Natural killer cell (primary cell): ENCODE measurements around the gene DHCR24. TPM values are rescaled to one million over a fixed set of nuclear protein-coding genes. Genes with fewer than 3 reads are reported as not detected.

Experiments
- ATAC-seq, 3 donors: fragments of 150-1000 bp in 2 of 3; fragments of 200-7000 bp in 1 of 3; cut with Tn5 transposase; 1 replicate in 1 of 3; 2 replicates in 2 of 3; pipeline ENCODE4 v1.10.0; 2021; ENCODE audit warnings: mild to moderate bottlenecking in 2 of 3, moderate library complexity in 2 of 3
- DNase-seq, 2 donors: peaks; one replicate each; pipeline versions ENCODE4 v3.0.0 to v3.0.0-alpha.2; 2013 to 2021; ENCODE audit warnings: mixed read lengths in 1 of 2
- H3K27ac ChIP-seq: one replicate; pipeline ENCODE4 v1.5.1; 2013; ENCODE audit warnings: mild to moderate bottlenecking, low read length
- H3K27me3 ChIP-seq: one replicate; pipeline ENCODE4 v1.6.1; 2013; ENCODE audit warnings: low read length; ENCODE audit not compliant: control insufficient read depth, insufficient read depth
- H3K36me3 ChIP-seq: one replicate; pipeline ENCODE4 v1.6.1; 2013; ENCODE audit warnings: low read length; ENCODE audit not compliant: control insufficient read depth, insufficient read depth
- H3K4me1 ChIP-seq: one replicate; pipeline ENCODE4 v1.6.1; 2013; ENCODE audit warnings: low read length; ENCODE audit not compliant: control insufficient read depth, insufficient read depth
- H3K4me3 ChIP-seq: one replicate; pipeline ENCODE4 v1.5.1; 2013; ENCODE audit warnings: low read length
- H3K9me3 ChIP-seq: one replicate; pipeline ENCODE4 v1.6.1; 2013; ENCODE audit warnings: low read length; ENCODE audit not compliant: control insufficient read depth, insufficient read depth
- H3K27ac Mint-ChIP-seq, 2 donors: one replicate each; pipeline ENCODE4 v1.8.0; 2022; ENCODE audit warnings: mild to moderate bottlenecking in 2 of 2, mixed read lengths in 2 of 2, moderate library complexity in 1 of 2
- H3K27me3 Mint-ChIP-seq, 2 donors: one replicate each; pipeline ENCODE4 v1.8.0; 2022; ENCODE audit warnings: low read depth in 2 of 2, mixed read lengths in 2 of 2
- H3K36me3 Mint-ChIP-seq: one replicate; pipeline ENCODE4 v1.8.0; 2022; ENCODE audit warnings: mixed read lengths
- H3K4me1 Mint-ChIP-seq, 2 donors: one replicate each; pipeline ENCODE4 v1.8.0; 2022; ENCODE audit warnings: mixed read lengths in 2 of 2
- H3K4me3 Mint-ChIP-seq: one replicate; pipeline ENCODE4 v1.8.0; 2022; ENCODE audit warnings: mild to moderate bottlenecking, moderate library complexity, mixed read lengths
- H3K9me3 Mint-ChIP-seq, 2 donors: one replicate each; pipeline ENCODE4 v1.8.0; 2022; ENCODE audit warnings: mixed read lengths in 2 of 2
- WGBS: methylation state at CpG from one replicate; pipeline ENCODE4 v1.1.7; 2013; ENCODE audit warnings: missing lambda C conversion rate; ENCODE audit not compliant: insufficient coverage; 5-methylcytosine and 5-hydroxymethylcytosine counted together
- intact Hi-C: fragments of 100-400 bp; cut with micrococcal nuclease; formaldehyde crosslinking; loops from one replicate; pipeline ENCODE4 v1.14.2; 2022
- total RNA-seq, 4 donors: library from RNA; stranded (reverse); fragments of 120-200 nt in 1 of 4; gene quantifications; one replicate each; pipeline versions ENCODE4 v1.2.3 to v1.2.4, GENCODE V29; 2013 to 2022
- TF ChIP-seq, protein P1 (sequence below): fragments of 200-600 bp; IDR thresholded peaks from one replicate; pipeline ENCODE4 v1.8.0; 2022; ENCODE audit warnings: antibody characterized with exemption

DHCR24 gene
- total RNA-seq, 3 donors from 2014 or later (not counting 1 experiment from before 2014, with no cell fraction given), result 8.7 to 17.2 (median 10.4) TPM

GRCh38 chr1:54854381-54855020 lies 32.5 kb downstream of the DHCR24 start:
- H3K4me3 ChIP-seq, result no peak overlapping the region
- ATAC-seq (no peak), DNase-seq (no peak)
- TF ChIP-seq, protein P1, sequence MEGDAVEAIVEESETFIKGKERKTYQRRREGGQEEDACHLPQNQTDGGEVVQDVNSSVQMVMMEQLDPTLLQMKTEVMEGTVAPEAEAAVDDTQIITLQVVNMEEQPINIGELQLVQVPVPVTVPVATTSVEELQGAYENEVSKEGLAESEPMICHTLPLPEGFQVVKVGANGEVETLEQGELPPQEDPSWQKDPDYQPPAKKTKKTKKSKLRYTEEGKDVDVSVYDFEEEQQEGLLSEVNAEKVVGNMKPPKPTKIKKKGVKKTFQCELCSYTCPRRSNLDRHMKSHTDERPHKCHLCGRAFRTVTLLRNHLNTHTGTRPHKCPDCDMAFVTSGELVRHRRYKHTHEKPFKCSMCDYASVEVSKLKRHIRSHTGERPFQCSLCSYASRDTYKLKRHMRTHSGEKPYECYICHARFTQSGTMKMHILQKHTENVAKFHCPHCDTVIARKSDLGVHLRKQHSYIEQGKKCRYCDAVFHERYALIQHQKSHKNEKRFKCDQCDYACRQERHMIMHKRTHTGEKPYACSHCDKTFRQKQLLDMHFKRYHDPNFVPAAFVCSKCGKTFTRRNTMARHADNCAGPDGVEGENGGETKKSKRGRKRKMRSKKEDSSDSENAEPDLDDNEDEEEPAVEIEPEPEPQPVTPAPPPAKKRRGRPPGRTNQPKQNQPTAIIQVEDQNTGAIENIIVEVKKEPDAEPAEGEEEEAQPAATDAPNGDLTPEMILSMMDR, result no peak
- H3K27me3 ChIP-seq, result no peaks in the 10 kb centered on the region
- no peak overlapping the region for H3K27ac Mint-ChIP-seq
- H3K9me3 ChIP-seq, result no peaks in the 10 kb centered on the region
- H3K9me3 Mint-ChIP-seq, result no peaks in the 10 kb centered on the region
- no peaks in the 10 kb centered on the region for H3K4me1 ChIP-seq
- H3K36me3 Mint-ChIP-seq, result no peaks in the 10 kb centered on the region
- H3K4me3 Mint-ChIP-seq, result no peak overlapping the region
- H3K4me1 Mint-ChIP-seq, result peaks cover 1 to 6% of the 10 kb centered on the region in 2 donors
- intact Hi-C loops, result no loop called here
- peaks cover 37% of the 10 kb centered on the region for H3K36me3 ChIP-seq
- H3K27ac ChIP-seq, result no peak overlapping the region
- H3K27me3 Mint-ChIP-seq, result no peaks in the 10 kb centered on the region
- 97% methylated on average over 12 of the region's 12 CpGs for WGBS

DNA sequence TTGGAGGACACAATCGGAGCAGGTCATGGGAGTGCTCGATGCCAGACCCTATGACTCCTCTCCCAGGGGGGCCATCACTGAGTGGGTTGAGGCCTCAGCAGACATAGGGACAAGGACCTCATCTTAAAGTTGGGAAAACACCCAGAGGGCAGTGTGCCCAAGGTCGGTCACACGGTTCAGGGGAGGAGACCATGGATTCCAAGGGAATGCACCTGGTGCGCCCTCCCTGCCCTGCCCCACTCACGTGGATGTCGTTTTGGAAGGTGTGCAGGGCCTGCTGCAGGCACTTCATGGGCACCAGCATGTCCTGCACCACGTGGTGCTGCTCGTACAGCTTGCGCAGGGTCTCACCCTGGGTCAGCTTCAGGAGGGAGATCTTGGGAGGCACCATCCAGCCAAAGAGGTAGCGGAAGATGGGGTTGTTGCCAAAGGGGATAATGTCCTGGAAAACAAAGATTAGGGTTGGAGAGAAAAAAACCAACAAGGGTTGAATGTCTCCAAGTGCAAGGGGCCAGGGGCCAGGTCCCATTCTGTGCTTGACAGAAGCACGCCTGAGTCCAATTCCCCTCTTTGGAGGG lies 33.1 kb downstream of the DHCR24 start:
- no peak overlapping the region for H3K4me3 ChIP-seq
- Mint-ChIP-seq H3K36me3 (no peaks in the 10 kb centered on the region), H3K4me3 (no peak overlapping the region), H3K9me3 (no peaks in the 10 kb centered on the region), H3K27ac (no peak overlapping the region), H3K27me3 (no peaks in the 10 kb centered on the region), H3K4me1 (no peaks in the 10 kb centered on the region)
- peaks cover 37% of the 10 kb centered on the region for H3K36me3 ChIP-seq
- no peak overlapping the region for H3K27ac ChIP-seq
- H3K9me3 ChIP-seq, result no peaks in the 10 kb centered on the region
- intact Hi-C loops, result no loop called here
- H3K4me1 ChIP-seq, result no peaks in the 10 kb centered on the region
- H3K27me3 ChIP-seq, result no peaks in the 10 kb centered on the region
- ATAC-seq (no peak), DNase-seq (no peak)
- TF ChIP-seq, protein P1, result no peak
- 96% methylated on average over 12 of the region's 12 CpGs for WGBS

GRCh38 chr1:54853096-54853792 lies 33.8 kb downstream of the DHCR24 start:
- no peaks in the 10 kb centered on the region for H3K4me1 Mint-ChIP-seq
- H3K36me3 ChIP-seq, result peaks cover 36% of the 10 kb centered on the region
- H3K9me3 Mint-ChIP-seq, result no peaks in the 10 kb centered on the region
- no peaks in the 10 kb centered on the region for H3K27me3 ChIP-seq
- 95% methylated on average over 8 of the region's 9 CpGs for WGBS
- intact Hi-C loops, result no loop called here
- no peaks in the 10 kb centered on the region for H3K4me1 ChIP-seq
- H3K36me3 Mint-ChIP-seq, result no peaks in the 10 kb centered on the region
- H3K27me3 Mint-ChIP-seq, result no peaks in the 10 kb centered on the region
- no peak overlapping the region for H3K27ac ChIP-seq
- no peak overlapping the region for H3K4me3 Mint-ChIP-seq
- TF ChIP-seq, protein P1, result no peak
- H3K27ac Mint-ChIP-seq, result no peak overlapping the region
- ATAC-seq, result no peak
- DNase-seq, result no peak
- no peaks in the 10 kb centered on the region for H3K9me3 ChIP-seq
- no peak overlapping the region for H3K4me3 ChIP-seq
